ENCODE results near the gene GNB1.

- no peak for TF ChIP-seq POLR2A (IDR thresholded peaks at IDR 0.05)
- TF ChIP-seq, protein P1, sequence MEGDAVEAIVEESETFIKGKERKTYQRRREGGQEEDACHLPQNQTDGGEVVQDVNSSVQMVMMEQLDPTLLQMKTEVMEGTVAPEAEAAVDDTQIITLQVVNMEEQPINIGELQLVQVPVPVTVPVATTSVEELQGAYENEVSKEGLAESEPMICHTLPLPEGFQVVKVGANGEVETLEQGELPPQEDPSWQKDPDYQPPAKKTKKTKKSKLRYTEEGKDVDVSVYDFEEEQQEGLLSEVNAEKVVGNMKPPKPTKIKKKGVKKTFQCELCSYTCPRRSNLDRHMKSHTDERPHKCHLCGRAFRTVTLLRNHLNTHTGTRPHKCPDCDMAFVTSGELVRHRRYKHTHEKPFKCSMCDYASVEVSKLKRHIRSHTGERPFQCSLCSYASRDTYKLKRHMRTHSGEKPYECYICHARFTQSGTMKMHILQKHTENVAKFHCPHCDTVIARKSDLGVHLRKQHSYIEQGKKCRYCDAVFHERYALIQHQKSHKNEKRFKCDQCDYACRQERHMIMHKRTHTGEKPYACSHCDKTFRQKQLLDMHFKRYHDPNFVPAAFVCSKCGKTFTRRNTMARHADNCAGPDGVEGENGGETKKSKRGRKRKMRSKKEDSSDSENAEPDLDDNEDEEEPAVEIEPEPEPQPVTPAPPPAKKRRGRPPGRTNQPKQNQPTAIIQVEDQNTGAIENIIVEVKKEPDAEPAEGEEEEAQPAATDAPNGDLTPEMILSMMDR (IDR thresholded peaks at IDR 0.05): no peak
These were observed 135.0 kb downstream of the GNB1 start for GRCh38 chr1:1755852-1756251.

Measured in adrenal gland (tissue), 5 donors.